ENCODE results near the gene ALDH7A1. TPM values are rescaled to one million over a fixed set of nuclear protein-coding genes. Genes with fewer than 3 reads are reported as not detected.

Gene ALDH7A1
- total and polyA plus RNA-seq, 2 donors (not counting 1 experiment from before 2014, with no cell fraction given), result 0.78 to 3.3 TPM

DNA sequence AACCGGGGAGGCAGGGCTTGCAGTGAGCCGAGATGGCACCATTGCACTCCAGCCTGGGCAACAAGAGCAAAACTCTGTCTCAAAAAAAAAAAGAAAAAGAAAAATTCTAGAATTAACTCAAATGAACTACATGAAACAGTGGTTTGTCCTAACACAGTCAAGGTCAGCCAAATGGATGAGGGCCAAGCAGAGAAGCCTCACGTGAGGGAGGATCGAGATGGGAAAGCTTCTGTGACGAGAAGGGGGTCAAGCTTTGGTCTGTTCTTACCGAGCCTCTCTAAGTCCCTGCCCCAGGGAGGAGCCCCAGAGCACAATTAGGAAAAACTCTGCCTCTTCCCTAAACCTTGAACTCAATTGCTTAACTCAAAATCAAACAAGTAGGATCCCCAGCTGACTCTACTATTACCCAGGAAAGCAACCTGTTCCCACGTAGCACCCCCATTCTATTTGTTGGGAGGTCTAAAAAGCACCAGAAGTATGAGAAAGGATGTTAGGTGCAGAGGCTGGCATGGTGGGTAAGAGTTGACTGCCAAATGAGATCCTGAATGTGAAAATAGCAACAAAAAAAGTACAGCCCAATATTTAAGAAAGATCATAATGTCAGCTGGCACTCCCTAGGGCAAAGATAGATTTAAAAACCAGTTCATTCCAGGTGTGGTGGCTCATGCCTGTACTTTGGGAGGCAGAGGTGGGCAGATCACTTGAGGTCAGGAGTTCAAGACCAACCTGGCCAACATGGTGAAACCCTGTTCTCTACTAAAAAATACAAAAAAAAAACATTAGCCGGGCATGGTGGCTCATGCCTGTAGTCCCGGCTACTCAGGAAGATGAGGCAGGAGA, 7.2 kb downstream of the ALDH7A1 start:
- no peak for DNase-seq

DNA sequence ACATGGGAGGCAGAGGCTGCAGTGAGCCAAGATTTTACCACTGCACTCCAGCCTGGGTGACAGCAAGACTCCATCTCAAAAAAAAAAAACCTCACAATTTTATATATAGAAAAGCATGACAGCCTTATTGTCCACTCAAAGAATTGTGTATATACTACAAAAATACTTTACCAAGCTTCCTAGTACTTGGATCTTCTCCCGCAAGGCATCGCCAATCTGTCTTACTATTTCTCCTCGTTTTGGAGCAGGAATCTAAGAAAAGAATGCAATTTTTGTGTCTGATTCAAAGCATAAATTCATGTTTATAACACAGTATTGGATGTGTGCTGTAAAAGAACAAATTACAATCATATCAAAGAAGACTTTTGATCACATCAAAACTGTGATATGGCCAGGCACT, 11.3 kb downstream of the ALDH7A1 start:
- TF ChIP-seq, protein P1, sequence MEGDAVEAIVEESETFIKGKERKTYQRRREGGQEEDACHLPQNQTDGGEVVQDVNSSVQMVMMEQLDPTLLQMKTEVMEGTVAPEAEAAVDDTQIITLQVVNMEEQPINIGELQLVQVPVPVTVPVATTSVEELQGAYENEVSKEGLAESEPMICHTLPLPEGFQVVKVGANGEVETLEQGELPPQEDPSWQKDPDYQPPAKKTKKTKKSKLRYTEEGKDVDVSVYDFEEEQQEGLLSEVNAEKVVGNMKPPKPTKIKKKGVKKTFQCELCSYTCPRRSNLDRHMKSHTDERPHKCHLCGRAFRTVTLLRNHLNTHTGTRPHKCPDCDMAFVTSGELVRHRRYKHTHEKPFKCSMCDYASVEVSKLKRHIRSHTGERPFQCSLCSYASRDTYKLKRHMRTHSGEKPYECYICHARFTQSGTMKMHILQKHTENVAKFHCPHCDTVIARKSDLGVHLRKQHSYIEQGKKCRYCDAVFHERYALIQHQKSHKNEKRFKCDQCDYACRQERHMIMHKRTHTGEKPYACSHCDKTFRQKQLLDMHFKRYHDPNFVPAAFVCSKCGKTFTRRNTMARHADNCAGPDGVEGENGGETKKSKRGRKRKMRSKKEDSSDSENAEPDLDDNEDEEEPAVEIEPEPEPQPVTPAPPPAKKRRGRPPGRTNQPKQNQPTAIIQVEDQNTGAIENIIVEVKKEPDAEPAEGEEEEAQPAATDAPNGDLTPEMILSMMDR (IDR thresholded peaks at IDR 0.05), result no peak
- TF ChIP-seq EZH2 (IDR thresholded peaks at IDR 0.05; ENCODE audit: borderline replicate concordance, insufficient read depth, low read depth, low read length, poor library complexity, severe bottlenecking), result no peak
- POLR2A ChIA-PET, result no interaction called here

More for the DNA sequence above, 7.2 kb downstream of the ALDH7A1 start:
- WGBS (ENCODE audit: insufficient coverage), result 96% methylated on average over 4 of the region's 9 CpGs
- no peak overlapping the region for H3K27ac Mint-ChIP-seq
- Histone ChIP-seq H3K4me2 (replicated peaks; ENCODE audit: low read depth, low read length, poor library complexity, severe bottlenecking) (no peak overlapping the region), H3K36me3 (replicated peaks in 1 of 2; ENCODE audit: control extremely low read depth in 1 of 2, control insufficient read depth in 1 of 2, extremely low read depth in 1 of 2, insufficient read depth in 2 of 2, low read length in 1 of 2) (no peaks in the 10 kb centered on the region), H3K4me3 (ENCODE audit: control extremely low read depth in 1 of 5, extremely low read depth in 1 of 5, insufficient read depth in 1 of 5, low read depth in 2 of 5, low read length in 4 of 5) (no peak overlapping the region), H3K9ac (ENCODE audit: low read length) (no peak overlapping the region), H4K20me1 (ENCODE audit: control insufficient read depth, insufficient read depth, low read length, poor library complexity, severe bottlenecking) (no peaks in the 10 kb centered on the region), H3K9me3 (ENCODE audit: control extremely low read depth in 1 of 3, control insufficient read depth in 2 of 3, insufficient read depth in 1 of 3, low read length in 2 of 3) (peaks cover 0 to 5% (median 0%) of the 10 kb centered on the region in 3 donors), H3K27me3 (replicated peaks in 1 of 4; ENCODE audit: control extremely low read depth in 1 of 4, control insufficient read depth in 3 of 4, insufficient read depth in 4 of 4, low read length in 3 of 4) (no peaks in the 10 kb centered on the region), H3K4me1 (ENCODE audit: control insufficient read depth in 2 of 2, insufficient read depth in 2 of 2, low read length in 2 of 2) (no peaks in the 10 kb centered on the region), H3K79me2 (ENCODE audit: control insufficient read depth, insufficient read depth, low read length) (no peaks in the 10 kb centered on the region), H2AFZ (ENCODE audit: insufficient read depth, low read depth, low read length, poor library complexity, severe bottlenecking) (no peak overlapping the region), H3K27ac (ENCODE audit: low read length in 2 of 2) (no peak overlapping the region)
- intact Hi-C loops (cut with micrococcal nuclease), result no loop called here
- ChIA-PET CTCF (interaction anchor here (1.6 kb wide), 1 partner anchor 12 kb away, joined by 7 read pairs; the partner anchor contains the start of gene PHAX), POLR2A (no interaction called here)
- no peaks in the 10 kb centered on the region for H3K27me3 Mint-ChIP-seq
- no peak overlapping the region for H3K4me3 Mint-ChIP-seq
- no peaks in the 10 kb centered on the region for H3K9me3 Mint-ChIP-seq (ENCODE audit: insufficient read depth)
- TF ChIP-seq, protein P1 (IDR thresholded peaks at IDR 0.05), result no peak
- no peak for TF ChIP-seq EZH2 (IDR thresholded peaks at IDR 0.05; ENCODE audit: borderline replicate concordance, insufficient read depth, low read depth, low read length, poor library complexity, severe bottlenecking)
- ATAC-seq (ENCODE audit: low read depth), result no peak
- H3K4me1 Mint-ChIP-seq, result no peaks in the 10 kb centered on the region

More for the DNA sequence above, 11.3 kb downstream of the ALDH7A1 start:
- Histone ChIP-seq H3K36me3 (replicated peaks in 1 of 2; ENCODE audit: control extremely low read depth in 1 of 2, control insufficient read depth in 1 of 2, extremely low read depth in 1 of 2, insufficient read depth in 2 of 2, low read length in 1 of 2) (no peaks in the 10 kb centered on the region), H3K79me2 (ENCODE audit: control insufficient read depth, insufficient read depth, low read length) (no peaks in the 10 kb centered on the region), H2AFZ (ENCODE audit: insufficient read depth, low read depth, low read length, poor library complexity, severe bottlenecking) (no peak overlapping the region), H3K27me3 (replicated peaks in 1 of 4; ENCODE audit: control extremely low read depth in 1 of 4, control insufficient read depth in 3 of 4, insufficient read depth in 4 of 4, low read length in 3 of 4) (no peaks in the 10 kb centered on the region), H3K9ac (ENCODE audit: low read length) (no peak overlapping the region), H3K27ac (ENCODE audit: low read length in 2 of 2) (no peak overlapping the region), H3K4me1 (ENCODE audit: control insufficient read depth in 2 of 2, insufficient read depth in 2 of 2, low read length in 2 of 2) (no peaks in the 10 kb centered on the region), H3K4me2 (replicated peaks; ENCODE audit: low read depth, low read length, poor library complexity, severe bottlenecking) (no peak overlapping the region), H3K9me3 (ENCODE audit: control extremely low read depth in 1 of 3, control insufficient read depth in 2 of 3, insufficient read depth in 1 of 3, low read length in 2 of 3) (no peaks in the 10 kb centered on the region), H4K20me1 (ENCODE audit: control insufficient read depth, insufficient read depth, low read length, poor library complexity, severe bottlenecking) (no peaks in the 10 kb centered on the region), H3K4me3 (ENCODE audit: control extremely low read depth in 1 of 5, extremely low read depth in 1 of 5, insufficient read depth in 1 of 5, low read depth in 2 of 5, low read length in 4 of 5) (no peak overlapping the region)
- DNase-seq (no peak), ATAC-seq (ENCODE audit: low read depth) (no peak)
- intact Hi-C loops (cut with micrococcal nuclease), result no loop called here
- Mint-ChIP-seq H3K4me3 (no peak overlapping the region), H3K9me3 (ENCODE audit: insufficient read depth) (no peaks in the 10 kb centered on the region), H3K27ac (no peak overlapping the region), H3K27me3 (no peaks in the 10 kb centered on the region), H3K4me1 (no peaks in the 10 kb centered on the region)
- CTCF ChIA-PET, result no interaction called here
- WGBS (ENCODE audit: insufficient coverage), result no CpG with 5 or more reads among the region's 3 CpGs

Data from B cell (primary cell).